ENCODE results near the gene MS4A14.
"Not testable (repeated sequence)": the region's sequence is repeated elsewhere in the genome, so short reads cannot be mapped to it uniquely, and the experiment has no call there.

The MS4A14 gene, protein sequence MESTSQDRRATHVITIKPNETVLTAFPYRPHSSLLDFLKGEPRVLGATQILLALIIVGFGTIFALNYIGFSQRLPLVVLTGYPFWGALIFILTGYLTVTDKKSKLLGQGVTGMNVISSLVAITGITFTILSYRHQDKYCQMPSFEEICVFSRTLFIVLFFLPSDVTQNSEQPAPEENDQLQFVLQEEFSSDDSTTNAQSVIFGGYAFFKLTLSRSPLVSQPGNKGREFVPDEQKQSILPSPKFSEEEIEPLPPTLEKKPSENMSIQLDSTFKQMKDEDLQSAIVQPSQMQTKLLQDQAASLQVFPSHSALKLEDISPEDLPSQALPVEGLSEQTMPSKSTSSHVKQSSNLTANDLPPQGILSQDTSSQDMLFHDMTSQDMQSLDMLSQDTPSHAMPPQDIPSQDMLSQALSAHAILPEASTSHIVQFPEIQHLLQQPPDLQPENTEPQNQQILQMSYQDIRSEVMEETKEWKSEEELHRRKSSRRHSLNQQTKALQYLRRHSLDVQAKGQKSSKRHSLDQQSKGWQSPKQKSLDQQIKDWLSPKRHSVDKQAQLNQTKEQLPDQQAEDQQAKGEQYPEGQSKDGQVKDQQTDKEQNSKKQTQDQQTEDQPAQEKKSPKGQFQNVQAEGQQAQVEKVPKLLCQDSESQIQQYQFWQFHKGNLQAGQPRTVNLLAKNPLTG

DNA sequence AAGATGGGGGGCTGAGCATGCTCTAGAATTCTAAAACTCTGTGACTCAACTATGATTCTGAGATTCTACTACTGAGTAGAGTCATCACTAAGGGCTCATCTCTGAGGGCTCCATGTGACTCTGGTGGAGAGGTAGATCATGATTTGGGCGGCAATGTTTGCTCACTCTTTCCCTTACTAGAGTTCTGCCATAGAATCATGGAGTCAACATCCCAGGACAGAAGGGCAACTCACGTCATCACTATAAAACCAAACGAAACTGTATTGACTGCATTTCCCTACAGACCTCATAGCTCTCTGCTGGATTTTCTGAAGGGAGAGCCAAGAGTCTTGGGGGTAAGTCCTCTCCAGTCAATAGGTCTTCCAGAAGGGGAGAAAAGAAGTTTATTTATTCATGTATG is at the start of gene MS4A14:
TSS of gene MS4A14 (plus strand) at position 78 of the 400 bp plus-strand sequence. CDS start at position 198, 120 bp downstream.
- Histone ChIP-seq H3K9ac (ENCODE audit: low read length in 5 of 5) (no peak within 1 kb of the TSS), H3K4me3 (ENCODE audit: low read depth in 1 of 5, low read length in 5 of 5) (no peak within 1 kb of the TSS), H3K36me3 (ENCODE audit: control insufficient read depth in 5 of 5, insufficient read depth in 5 of 5, low read length in 5 of 5) (no peaks in the 10 kb centered on the region), H3K9me3 (ENCODE audit: control insufficient read depth in 5 of 5, low read length in 5 of 5) (no peaks in the 10 kb centered on the region), H3K4me1 (ENCODE audit: control insufficient read depth in 5 of 5, insufficient read depth in 5 of 5, low read length in 5 of 5) (peaks cover 0 to 17% (median 10%) of the 10 kb centered on the region in 5 donors), H3K27ac (ENCODE audit: low read depth, low read length) (peak within 1 kb of the TSS; percentile 4), H3K27me3 (ENCODE audit: control insufficient read depth in 5 of 5, insufficient read depth in 4 of 5, low read length in 5 of 5) (no peaks in the 10 kb centered on the region)

DNA sequence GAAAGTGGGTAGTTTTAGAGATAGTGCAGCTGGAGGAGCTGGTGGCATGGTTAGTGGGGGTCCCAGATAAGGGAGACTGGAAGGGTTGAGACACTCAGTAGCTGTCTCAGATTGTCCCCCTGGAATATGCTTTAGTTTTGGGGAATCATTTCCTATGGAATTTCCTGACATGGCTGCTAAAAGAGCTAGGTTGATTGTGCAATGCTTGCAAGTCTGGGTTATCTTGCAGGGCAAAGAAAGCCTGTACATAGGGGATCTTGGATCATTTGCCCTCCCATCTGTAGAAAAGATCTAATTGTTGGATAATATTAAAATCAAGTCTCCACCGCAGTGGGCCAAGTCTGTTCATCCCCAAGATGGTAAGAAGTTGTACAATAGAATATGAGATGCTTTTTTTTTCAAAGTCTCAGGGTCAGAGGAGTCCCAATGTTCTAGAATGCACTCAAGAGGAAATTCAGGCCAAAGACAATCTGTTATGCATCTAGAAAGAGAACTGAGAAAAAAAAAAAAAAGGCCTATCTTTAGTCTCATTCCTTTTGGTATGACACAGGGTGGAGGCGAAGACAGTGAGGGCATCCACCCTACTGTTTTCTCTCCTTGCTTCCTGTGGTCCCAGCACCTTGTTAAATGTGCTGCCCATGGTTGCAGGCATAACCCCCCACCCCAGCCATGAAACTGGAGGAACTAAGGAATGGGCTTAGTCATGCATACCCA is 49.0 kb upstream of the MS4A14 start:
- no peak overlapping the region for H3K4me3 ChIP-seq (ENCODE audit: low read depth in 1 of 5, low read length in 5 of 5)
- H3K27me3 ChIP-seq (ENCODE audit: control insufficient read depth in 5 of 5, insufficient read depth in 4 of 5, low read length in 5 of 5) = peaks cover 0 to 1% (median 0%) of the 10 kb centered on the region in 5 donors

DNA sequence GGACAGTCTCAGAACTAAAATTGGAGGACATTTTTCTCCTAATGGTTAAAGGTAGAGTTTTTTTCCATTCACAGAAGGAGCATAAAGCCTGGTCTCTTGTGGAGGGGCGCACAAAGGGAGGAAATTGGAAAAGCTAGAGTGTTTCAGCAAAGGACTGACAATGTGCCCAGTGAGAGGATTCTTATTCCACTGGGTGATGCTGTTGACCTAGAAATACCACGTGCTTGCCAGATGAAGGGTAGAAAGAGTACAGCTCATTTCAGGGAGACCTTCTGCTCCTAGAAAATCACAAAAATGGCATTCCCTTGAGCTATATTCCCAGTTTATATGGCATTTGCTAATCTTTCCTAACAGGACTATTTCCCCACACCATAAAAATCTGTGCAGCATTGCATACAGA is 48.1 kb upstream of the MS4A14 start:
- peaks cover 0 to 3% (median 0%) of the 10 kb centered on the region in 5 donors for H3K4me1 ChIP-seq (ENCODE audit: control insufficient read depth in 5 of 5, insufficient read depth in 5 of 5, low read length in 5 of 5)
- no peak overlapping the region for H3K9ac ChIP-seq (ENCODE audit: low read length in 5 of 5)
- H3K27ac ChIP-seq (ENCODE audit: low read depth, low read length) = no peak overlapping the region
- no peak overlapping the region for H3K4me3 ChIP-seq (ENCODE audit: low read depth in 1 of 5, low read length in 5 of 5)
- no peaks in the 10 kb centered on the region for H3K27me3 ChIP-seq (ENCODE audit: control insufficient read depth in 5 of 5, insufficient read depth in 4 of 5, low read length in 5 of 5)
- no peaks in the 10 kb centered on the region for H3K9me3 ChIP-seq (ENCODE audit: control insufficient read depth in 5 of 5, low read length in 5 of 5)
- H3K36me3 ChIP-seq (ENCODE audit: control insufficient read depth in 5 of 5, insufficient read depth in 5 of 5, low read length in 5 of 5) = no peaks in the 10 kb centered on the region

More for the DNA sequence above, 49.0 kb upstream of the MS4A14 start:
- H3K9me3 ChIP-seq (ENCODE audit: control insufficient read depth in 5 of 5, low read length in 5 of 5) = no peaks in the 10 kb centered on the region
- peaks cover 0 to 3% (median 0%) of the 10 kb centered on the region in 5 donors for H3K4me1 ChIP-seq (ENCODE audit: control insufficient read depth in 5 of 5, insufficient read depth in 5 of 5, low read length in 5 of 5)
- H3K36me3 ChIP-seq (ENCODE audit: control insufficient read depth in 5 of 5, insufficient read depth in 5 of 5, low read length in 5 of 5) = no peaks in the 10 kb centered on the region
- no peak overlapping the region for H3K9ac ChIP-seq (ENCODE audit: low read length in 5 of 5)
- no peak overlapping the region for H3K27ac ChIP-seq (ENCODE audit: low read depth, low read length)

DNA sequence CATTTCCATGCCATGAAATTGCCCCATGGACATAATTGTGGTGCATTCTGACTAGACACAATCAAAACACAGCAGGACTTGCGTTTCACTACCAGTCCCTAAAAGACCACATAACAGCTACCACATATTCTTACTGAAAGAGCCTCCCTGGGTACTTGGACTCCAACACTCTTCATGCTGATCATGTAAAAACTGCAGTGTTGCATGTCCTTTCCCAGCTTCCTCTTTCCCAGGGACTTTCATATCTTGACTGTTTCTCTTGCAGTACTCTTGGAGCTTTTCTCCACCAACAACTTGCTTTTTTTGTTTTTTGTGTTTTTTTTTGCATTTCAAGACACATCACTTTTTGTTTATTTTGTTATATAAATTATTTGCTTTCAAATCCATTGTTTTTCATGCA is 46.3 kb upstream of the MS4A14 start:
- H3K27ac ChIP-seq (ENCODE audit: low read depth, low read length) = no peak overlapping the region
- no peaks in the 10 kb centered on the region for H3K9me3 ChIP-seq (ENCODE audit: control insufficient read depth in 5 of 5, low read length in 5 of 5)

DNA sequence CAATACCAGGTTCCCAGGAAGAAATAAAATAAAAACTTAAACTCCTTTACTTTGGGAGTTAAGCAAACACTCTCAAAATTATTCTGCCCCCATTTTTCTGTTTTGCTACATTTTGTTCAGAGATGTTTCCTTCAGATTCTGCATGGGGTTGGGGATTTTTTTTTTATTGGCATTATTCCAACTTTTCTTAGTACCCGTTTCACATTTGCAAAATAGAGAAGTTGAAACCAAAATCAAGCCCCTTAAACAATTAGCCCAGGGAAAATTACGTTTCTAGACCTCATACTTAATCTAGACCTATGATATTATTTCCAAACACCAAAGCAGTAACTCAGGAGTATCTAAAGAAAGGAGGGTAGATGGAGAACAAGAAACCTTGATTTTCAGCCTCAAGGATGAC is 38.5 kb upstream of the MS4A14 start:
- H3K4me1 ChIP-seq (ENCODE audit: control insufficient read depth in 5 of 5, insufficient read depth in 5 of 5, low read length in 5 of 5) = no peaks in the 10 kb centered on the region
- no peaks in the 10 kb centered on the region for H3K27me3 ChIP-seq (ENCODE audit: control insufficient read depth in 5 of 5, insufficient read depth in 4 of 5, low read length in 5 of 5)

More for the DNA sequence above, 46.3 kb upstream of the MS4A14 start:
- H3K4me1 ChIP-seq (ENCODE audit: control insufficient read depth in 5 of 5, insufficient read depth in 5 of 5, low read length in 5 of 5) = peaks cover 0 to 3% (median 0%) of the 10 kb centered on the region in 5 donors
- H3K4me3 ChIP-seq (ENCODE audit: low read depth in 1 of 5, low read length in 5 of 5) = no peak overlapping the region
- no peaks in the 10 kb centered on the region for H3K36me3 ChIP-seq (ENCODE audit: control insufficient read depth in 5 of 5, insufficient read depth in 5 of 5, low read length in 5 of 5)
- H3K9ac ChIP-seq (ENCODE audit: low read length in 5 of 5) = no peak overlapping the region
- H3K27me3 ChIP-seq (ENCODE audit: control insufficient read depth in 5 of 5, insufficient read depth in 4 of 5, low read length in 5 of 5) = no peaks in the 10 kb centered on the region

DNA sequence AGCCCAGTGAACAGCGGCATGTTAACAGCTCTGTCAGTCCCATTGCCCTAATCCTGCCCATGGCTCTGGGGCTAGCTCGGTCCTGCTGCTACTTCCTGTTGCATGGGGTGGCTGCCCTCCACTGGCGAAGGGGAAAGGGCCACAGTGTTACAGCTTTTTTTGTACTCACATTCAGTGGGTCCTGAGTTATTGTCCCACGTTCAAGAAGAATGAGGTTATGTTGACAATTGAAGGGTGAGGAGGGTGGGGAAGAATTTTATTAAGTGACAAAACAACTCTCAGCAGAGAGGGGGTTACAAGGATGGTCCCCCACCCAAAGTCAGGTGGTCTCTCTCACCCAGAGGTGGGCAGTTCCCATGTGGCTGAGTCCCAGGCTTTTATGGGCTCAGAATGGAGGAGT is 35.6 kb upstream of the MS4A14 start:
- Histone ChIP-seq H3K27ac (ENCODE audit: low read depth, low read length) (no peak overlapping the region), H3K9me3 (ENCODE audit: control insufficient read depth in 5 of 5, low read length in 5 of 5) (peaks cover 0 to 12% (median 9%) of the 10 kb centered on the region in 5 donors), H3K4me1 (ENCODE audit: control insufficient read depth in 5 of 5, insufficient read depth in 5 of 5, low read length in 5 of 5) (peaks cover 0 to 12% (median 4%) of the 10 kb centered on the region in 5 donors), H3K4me3 (ENCODE audit: low read depth in 1 of 5, low read length in 5 of 5) (peak overlapping the region in 1 of 5 donors; percentile 18), H3K9ac (ENCODE audit: low read length in 5 of 5) (no peak overlapping the region), H3K27me3 (ENCODE audit: control insufficient read depth in 5 of 5, insufficient read depth in 4 of 5, low read length in 5 of 5) (no peaks in the 10 kb centered on the region), H3K36me3 (ENCODE audit: control insufficient read depth in 5 of 5, insufficient read depth in 5 of 5, low read length in 5 of 5) (no peaks in the 10 kb centered on the region)

More for the DNA sequence above, 38.5 kb upstream of the MS4A14 start:
- peaks cover 0 to 12% (median 9%) of the 10 kb centered on the region in 5 donors for H3K9me3 ChIP-seq (ENCODE audit: control insufficient read depth in 5 of 5, low read length in 5 of 5)
- H3K36me3 ChIP-seq (ENCODE audit: control insufficient read depth in 5 of 5, insufficient read depth in 5 of 5, low read length in 5 of 5) = no peaks in the 10 kb centered on the region
- no peak overlapping the region for H3K9ac ChIP-seq (ENCODE audit: low read length in 5 of 5)
- H3K4me3 ChIP-seq (ENCODE audit: low read depth in 1 of 5, low read length in 5 of 5) = no peak overlapping the region
- no peak overlapping the region for H3K27ac ChIP-seq (ENCODE audit: low read depth, low read length)

DNA sequence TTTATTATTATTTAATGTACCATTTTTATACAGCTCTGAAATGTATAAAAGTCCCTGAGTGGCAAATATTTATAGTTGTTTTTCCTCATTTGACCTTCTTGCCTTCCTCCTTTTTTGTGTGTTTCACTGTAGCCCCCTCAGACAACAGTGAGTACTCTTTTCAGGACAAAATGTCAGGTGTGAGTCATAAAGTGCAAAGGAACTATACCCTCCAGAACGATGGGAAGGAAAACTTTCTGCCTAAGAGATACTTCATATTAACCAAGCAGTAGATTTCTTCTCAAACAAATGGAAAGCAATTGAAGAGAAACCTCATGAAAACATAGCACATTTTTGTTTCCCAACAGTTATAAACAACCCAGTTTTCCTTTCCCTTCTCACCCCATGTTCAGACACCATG is 34.0 kb upstream of the MS4A14 start:
- no peak overlapping the region for H3K4me3 ChIP-seq (ENCODE audit: low read depth in 1 of 5, low read length in 5 of 5)
- peaks cover 0 to 12% (median 4%) of the 10 kb centered on the region in 5 donors for H3K4me1 ChIP-seq (ENCODE audit: control insufficient read depth in 5 of 5, insufficient read depth in 5 of 5, low read length in 5 of 5)
- no peaks in the 10 kb centered on the region for H3K27me3 ChIP-seq (ENCODE audit: control insufficient read depth in 5 of 5, insufficient read depth in 4 of 5, low read length in 5 of 5)
- no peak overlapping the region for H3K9ac ChIP-seq (ENCODE audit: low read length in 5 of 5)
- H3K36me3 ChIP-seq (ENCODE audit: control insufficient read depth in 5 of 5, insufficient read depth in 5 of 5, low read length in 5 of 5) = no peaks in the 10 kb centered on the region
- no peak overlapping the region for H3K27ac ChIP-seq (ENCODE audit: low read depth, low read length)
- H3K9me3 ChIP-seq (ENCODE audit: control insufficient read depth in 5 of 5, low read length in 5 of 5) = peaks cover 0 to 12% (median 9%) of the 10 kb centered on the region in 5 donors

DNA sequence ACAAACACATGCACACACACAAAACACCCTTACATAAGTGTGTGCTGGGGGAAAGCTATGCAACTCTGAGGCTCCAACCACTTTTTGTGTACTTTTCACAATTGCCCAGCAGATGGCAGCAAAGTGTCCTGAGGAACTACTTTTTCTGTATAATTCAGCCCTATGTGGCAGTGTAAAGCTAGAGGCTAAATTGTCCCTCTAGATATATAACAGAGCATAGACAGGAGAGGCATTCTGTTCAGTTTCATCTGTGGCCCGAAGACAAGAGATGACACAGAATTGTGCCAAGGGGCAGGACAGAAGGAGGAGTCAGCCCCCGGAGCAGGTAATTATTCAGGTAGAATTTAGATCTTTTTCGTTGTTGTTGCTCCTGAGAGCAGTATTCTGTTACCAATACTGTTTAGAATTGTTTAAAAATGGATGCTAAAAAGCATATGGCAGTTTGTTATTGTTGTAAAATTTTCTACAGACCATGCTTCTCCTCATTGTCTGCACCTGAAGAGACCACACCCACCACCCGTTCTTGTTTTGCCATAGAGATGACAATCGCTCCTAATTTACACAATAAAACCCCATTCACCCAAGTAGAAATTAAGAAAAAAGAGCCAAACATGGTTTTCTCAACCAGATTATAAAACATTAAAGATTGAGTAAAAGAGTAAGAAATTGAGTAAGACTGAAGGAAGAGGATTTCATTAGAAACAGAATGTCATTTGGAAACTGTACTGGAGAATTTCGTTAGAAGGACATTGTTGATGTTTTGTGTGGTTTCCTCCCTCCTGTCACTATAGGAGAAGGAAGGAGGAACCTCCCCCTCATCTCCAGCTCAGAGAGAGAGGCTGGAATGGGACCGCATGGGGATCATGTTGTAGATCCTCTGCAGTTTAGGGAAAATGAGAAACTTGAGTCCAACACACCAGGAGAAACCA is 32.5 kb upstream of the MS4A14 start:
- Histone ChIP-seq H3K27ac (ENCODE audit: low read depth, low read length) (peak overlapping the region; percentile 61), H3K27me3 (ENCODE audit: control insufficient read depth in 5 of 5, insufficient read depth in 4 of 5, low read length in 5 of 5) (no peaks in the 10 kb centered on the region), H3K4me1 (ENCODE audit: control insufficient read depth in 5 of 5, insufficient read depth in 5 of 5, low read length in 5 of 5) (peaks cover 0 to 12% (median 4%) of the 10 kb centered on the region in 5 donors), H3K4me3 (ENCODE audit: low read depth in 1 of 5, low read length in 5 of 5) (peak overlapping the region; percentile 12 to 51 (median 30)), H3K36me3 (ENCODE audit: control insufficient read depth in 5 of 5, insufficient read depth in 5 of 5, low read length in 5 of 5) (no peaks in the 10 kb centered on the region), H3K9ac (ENCODE audit: low read length in 5 of 5) (peak overlapping the region in 1 of 5 donors; percentile 44), H3K9me3 (ENCODE audit: control insufficient read depth in 5 of 5, low read length in 5 of 5) (peaks cover 0 to 12% (median 9%) of the 10 kb centered on the region in 5 donors)

DNA sequence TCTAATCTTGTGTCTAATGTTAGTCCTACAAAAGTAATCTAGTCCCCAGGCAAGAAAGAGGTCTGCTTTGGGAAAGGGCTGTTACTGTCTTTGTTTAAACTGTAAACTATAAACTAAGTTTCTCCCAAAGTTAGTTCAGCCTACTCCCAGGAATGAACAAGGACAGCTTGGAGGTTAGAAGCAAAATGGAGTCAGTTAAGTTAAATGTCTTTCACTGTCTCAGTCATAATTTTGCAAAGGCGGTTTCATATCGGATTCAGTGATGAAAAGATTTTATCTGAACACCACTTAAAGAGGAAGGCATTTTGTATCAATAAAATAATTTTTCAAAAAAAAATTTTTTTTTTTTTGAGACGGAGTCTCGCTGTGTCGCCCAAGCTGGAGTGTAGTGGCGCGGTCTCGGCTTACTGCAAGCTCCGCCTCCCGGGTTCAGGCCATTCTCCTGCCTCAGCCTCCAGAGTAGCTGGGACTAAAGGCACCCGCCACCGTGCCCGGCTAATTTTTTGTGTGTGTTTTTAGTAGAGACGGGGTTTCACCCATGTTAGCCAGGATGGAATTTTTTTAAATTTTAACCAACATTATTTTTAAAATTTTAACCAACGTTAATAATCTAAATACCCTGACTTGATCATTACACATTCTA is 29.9 kb upstream of the MS4A14 start:
- not testable (repeated sequence) for H3K4me3 ChIP-seq (ENCODE audit: low read depth in 1 of 5, low read length in 5 of 5); H3K27ac ChIP-seq (ENCODE audit: low read depth, low read length); H3K9me3 ChIP-seq (ENCODE audit: control insufficient read depth in 5 of 5, low read length in 5 of 5); H3K36me3 ChIP-seq (ENCODE audit: control insufficient read depth in 5 of 5, insufficient read depth in 5 of 5, low read length in 5 of 5); H3K27me3 ChIP-seq (ENCODE audit: control insufficient read depth in 5 of 5, insufficient read depth in 4 of 5, low read length in 5 of 5); H3K9ac ChIP-seq (ENCODE audit: low read length in 5 of 5)
- H3K4me1 ChIP-seq (ENCODE audit: control insufficient read depth in 5 of 5, insufficient read depth in 5 of 5, low read length in 5 of 5) = peaks cover 0 to 12% (median 4%) of the 10 kb centered on the region in 5 donors
